ENCODE measurements around the gene SLC30A1.
"Not testable (repeated sequence)": the region's sequence is repeated elsewhere in the genome, so short reads cannot be mapped to it uniquely, and the experiment has no call there.

Gene SLC30A1

DNA sequence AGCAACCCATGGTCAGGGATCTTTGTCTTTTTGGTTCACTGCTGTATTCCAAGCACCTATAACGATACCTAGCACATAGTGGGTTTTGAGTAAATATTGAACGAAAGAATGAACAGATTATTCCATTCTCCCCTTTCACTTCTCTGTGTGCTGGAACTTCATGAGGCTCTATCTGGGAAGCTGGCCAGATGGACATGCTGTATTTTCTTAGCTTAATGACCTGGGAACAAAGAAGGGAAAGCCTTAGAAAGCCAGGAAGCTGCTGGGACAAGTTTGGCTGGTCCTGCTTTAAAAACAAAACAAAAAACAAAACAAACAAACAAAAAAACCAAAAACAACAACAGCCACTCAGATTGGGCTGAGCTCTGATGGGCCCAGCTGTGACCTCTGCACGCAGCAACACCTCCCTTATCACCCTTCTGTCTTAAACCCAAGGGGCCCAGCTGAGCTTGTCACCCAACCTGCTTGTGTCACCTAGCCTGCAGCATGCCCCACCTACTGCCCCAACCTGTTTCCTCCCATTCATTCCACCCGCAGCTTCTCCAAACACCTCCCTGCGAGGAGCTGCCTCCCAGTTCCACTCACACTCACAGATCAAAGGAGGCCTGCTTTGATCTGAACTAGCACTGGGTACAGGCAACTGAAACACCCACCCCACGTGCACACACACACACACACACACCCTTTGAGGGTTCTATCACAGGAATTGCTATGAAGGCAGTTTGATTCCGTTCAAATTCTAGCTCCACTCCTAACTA, 37.1 kb downstream of the SLC30A1 start:
- DNase-seq: no peak

GRCh38 chr1:211541278-211541677, 37.7 kb downstream of the SLC30A1 start:
- DNase-seq: no peak

DNA sequence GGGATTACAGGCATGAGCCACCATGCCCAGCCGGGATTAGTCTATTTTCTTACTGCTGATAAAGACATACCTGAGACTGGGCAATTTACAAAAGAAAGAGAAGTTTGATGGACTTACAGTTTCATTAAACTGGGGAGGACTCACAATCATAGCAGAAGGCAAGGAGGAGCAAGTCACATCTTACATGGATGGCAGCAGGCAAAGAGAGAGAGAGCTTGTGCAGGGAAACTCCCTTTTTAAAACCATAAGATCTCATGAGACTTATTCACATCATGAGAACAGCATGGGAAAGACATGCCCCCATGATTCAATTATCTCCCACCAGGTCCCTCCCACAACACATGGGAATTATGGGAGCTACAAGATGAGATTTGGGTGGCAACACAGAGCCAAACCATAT, 38.1 kb downstream of the SLC30A1 start:
- DNase-seq: not testable (repeated sequence)

DNA sequence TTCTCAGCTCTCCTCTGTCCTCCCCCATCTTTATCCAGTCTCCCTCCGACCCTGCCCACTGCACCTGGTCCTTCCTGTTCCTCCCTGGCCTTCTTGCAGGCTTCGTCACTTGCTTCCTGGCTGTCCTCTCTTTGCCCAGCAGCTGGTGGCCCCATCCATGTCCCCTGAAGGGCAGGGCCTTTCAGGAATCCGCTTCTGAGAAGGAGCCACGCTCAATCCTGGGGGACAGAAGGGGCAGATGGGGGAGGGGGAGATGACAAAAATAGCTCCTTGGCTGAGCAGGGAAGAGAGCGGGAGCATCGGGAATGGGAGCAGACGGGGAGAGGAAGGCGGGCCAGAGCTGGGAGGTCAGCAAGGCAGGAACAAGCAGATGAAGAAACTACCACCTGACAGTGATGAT, 40.7 kb downstream of the SLC30A1 start:
- no peak for DNase-seq

- DNase-seq: no peak
These were observed 41.7 kb downstream of the SLC30A1 start for GRCh38 chr1:211537253-211537652.

GRCh38 chr1:211536606-211537005, 42.4 kb downstream of the SLC30A1 start:
- DNase-seq: no peak

- no peak for DNase-seq
These were observed 43.6 kb downstream of the SLC30A1 start for GRCh38 chr1:211535346-211535745.

DNA sequence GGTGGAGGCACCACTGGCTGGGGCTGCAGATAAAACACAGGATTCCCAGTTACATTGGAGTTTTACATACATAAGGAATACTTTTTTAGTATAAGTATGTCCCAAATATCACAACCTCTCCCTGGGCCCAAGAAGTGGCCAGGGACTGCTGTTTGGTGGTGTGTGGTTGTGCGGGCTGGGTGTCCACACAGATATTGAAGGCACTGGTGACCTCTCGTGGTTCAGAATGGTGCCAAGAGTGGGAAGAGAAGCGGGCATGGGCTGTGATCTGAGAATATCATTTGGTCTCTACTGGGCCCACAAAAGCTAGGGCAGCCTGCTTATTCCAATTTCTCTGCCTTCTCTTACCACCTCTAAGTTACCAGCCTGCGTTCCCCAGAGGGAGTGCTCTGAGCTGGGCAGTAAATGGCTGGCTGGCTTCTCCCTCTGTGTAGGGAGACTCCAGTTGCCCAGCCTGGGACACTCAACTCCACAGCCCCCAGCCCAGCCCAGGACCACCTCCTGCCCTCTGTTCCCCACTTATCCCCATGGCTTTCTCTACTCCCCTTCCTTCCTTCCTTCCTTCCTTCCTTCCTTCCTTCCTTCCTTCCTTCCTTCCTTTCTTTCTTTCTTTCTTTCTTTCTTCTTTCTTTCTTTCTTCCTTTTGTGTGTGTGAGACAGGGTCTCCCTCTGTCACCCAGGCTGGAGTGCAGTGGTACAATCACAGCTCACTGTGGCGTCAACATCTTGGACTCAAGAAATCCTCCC, 44.2 kb downstream of the SLC30A1 start:
- DNase-seq: no peak

- DNase-seq: no peak
These were observed 46.9 kb downstream of the SLC30A1 start for GRCh38 chr1:211532088-211532444.

DNA sequence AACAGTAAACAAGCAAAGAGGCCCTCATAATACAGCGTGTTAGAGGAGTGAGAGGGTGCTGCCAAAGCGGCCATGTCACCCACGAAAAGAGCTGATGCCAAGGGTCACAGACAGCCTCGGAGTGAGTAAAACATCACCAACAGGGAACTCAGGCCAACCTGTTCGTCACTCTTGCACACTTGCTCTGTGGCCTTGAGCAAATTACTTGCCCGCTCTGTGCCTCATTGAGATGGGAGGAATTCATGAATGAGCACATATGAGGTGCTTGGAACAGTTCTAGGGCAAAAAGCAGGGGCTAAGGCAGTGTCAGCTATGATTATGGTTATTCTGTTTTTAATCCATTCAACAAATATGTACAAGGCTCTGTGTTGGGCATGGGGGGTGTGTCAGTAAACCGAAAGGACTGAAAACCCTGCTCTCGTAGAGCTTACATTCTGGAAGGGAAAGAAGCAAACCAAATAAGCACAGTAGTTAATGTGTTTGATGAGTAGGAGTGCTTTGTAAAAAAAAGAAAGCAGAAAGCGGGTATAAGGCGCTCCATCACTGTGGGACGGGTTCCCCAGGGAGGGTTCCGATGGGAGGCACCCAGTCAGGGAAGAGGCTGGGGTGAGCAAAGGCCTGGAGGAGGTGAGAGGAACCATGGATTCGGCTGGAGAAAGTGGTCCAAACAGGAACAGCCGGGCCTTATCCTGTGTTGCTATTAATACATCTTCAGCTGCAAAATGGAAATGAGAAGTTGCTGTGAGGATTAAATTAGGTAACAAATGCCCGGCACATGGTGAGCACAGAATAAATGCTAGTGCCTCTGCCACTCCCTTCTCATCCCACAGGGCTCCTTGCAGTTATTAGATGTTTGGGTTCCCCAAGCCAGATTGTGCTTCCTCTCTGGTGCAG, 47.5 kb downstream of the SLC30A1 start:
- no peak for DNase-seq

DNA sequence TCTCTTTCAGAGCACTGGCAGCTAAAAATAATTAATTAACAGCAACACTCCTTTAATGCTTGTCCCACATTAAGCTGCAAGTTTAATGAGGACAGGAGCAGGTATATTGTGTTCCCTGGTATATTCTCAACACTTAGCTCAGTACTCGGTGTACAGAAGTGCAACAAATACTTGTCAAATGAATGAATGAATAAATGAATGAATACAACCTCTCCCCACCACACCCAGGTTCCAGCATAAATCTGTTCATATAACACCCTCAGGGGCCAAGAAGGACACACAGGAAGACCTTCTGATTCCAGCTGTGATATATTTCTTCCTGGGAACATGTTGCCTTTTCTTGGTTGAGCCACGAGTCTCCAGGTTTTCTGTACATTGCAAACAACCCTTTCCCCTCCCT, 48.9 kb downstream of the SLC30A1 start:
- no peak for DNase-seq

GRCh38 chr1:211529453-211529852, 49.5 kb downstream of the SLC30A1 start:
- DNase-seq: no peak

- no peak for DNase-seq
These were observed 50.0 kb downstream of the SLC30A1 start for GRCh38 chr1:211529011-211529410.

- no peak for DNase-seq
These were observed 51.1 kb downstream of the SLC30A1 start for GRCh38 chr1:211527888-211528287.

- no peak for DNase-seq
These were observed 52.0 kb downstream of the SLC30A1 start for GRCh38 chr1:211527006-211527405.

GRCh38 chr1:211526101-211526500, 52.9 kb downstream of the SLC30A1 start:
- no peak for DNase-seq

GRCh38 chr1:211525101-211525676, 53.8 kb downstream of the SLC30A1 start:
- DNase-seq: no peak

GRCh38 chr1:211524521-211524920, 54.4 kb downstream of the SLC30A1 start:
- no peak for DNase-seq

DNA sequence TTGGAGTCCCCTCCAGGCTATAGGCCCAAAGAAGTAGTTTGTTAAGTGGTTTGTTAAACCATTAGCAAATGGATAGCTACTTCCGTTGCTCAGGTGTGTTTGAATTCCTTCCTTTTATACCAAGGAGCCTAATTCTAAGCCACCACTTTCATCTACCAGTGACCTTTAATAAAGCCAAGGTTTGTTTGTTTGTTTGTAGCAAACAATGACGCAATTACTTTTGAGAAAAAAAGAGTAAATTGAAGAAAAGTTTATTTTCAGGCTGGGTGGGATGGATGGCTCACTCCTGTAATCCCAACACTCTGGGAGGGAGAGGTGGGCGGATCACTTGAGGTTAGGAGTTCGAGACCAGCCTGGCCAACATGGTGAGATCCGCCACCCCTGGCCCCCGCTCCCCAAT, 56.2 kb downstream of the SLC30A1 start:
- DNase-seq: no peak

All from DMS 273 treated with DMSO at 0.1 percent for 48 hours (cell line).